Urinary bladder (tissue), 4 donors: Measurements from ENCODE around the gene S1PR4. TPM values are rescaled to one million over a fixed set of nuclear protein-coding genes. Genes with fewer than 3 reads are reported as not detected.
"Not testable (repeated sequence)": the region's sequence is repeated elsewhere in the genome, so short reads cannot be mapped to it uniquely, and the experiment has no call there.

ENCODE experiments used
- DNase-seq: peaks from one replicate; pipeline ENCODE4 v3.0.0-alpha.2; 2015; ENCODE audit errors: extremely low spot score
- H3K27ac ChIP-seq: one replicate; pipeline ENCODE4 v1.5.1; 2013; ENCODE audit warnings: low read depth, mild to moderate bottlenecking, moderate library complexity
- H3K36me3 ChIP-seq: one replicate; pipeline ENCODE4 v1.6.1; 2013; ENCODE audit warnings: mild to moderate bottlenecking, moderate library complexity; ENCODE audit not compliant: insufficient read depth
- H3K4me1 ChIP-seq: one replicate; pipeline ENCODE4 v1.6.1; 2013; ENCODE audit warnings: mild to moderate bottlenecking, moderate library complexity; ENCODE audit not compliant: insufficient read depth
- H3K4me3 ChIP-seq: one replicate; pipeline ENCODE4 v1.5.1; 2013; ENCODE audit warnings: low read depth, low read length
- WGBS: extraction: QIAGEN DNeasy Blood & Tissue Kit; methylation state at CpG from one replicate; pipeline ENCODE4 v1.1.7; 2013; 5-methylcytosine and 5-hydroxymethylcytosine counted together
- polyA plus RNA-seq: library from polyadenylated mRNA; stranded (reverse); fragments of 200-250 nt; gene quantifications from one replicate; pipeline ENCODE4 v1.2.3, GENCODE V29; 2013
- total RNA-seq: library from RNA; depleted of rRNA; stranded (reverse); fragments of >200 nt; gene quantifications from one replicate; pipeline ENCODE4 v1.2.3, GENCODE V29; 2014
- donor health status: healthy with polysubstance abuse.
- donor health status: healthy.

The S1PR4 gene
- total and polyA plus RNA-seq, 2 donors = 0.74 to 3.4 TPM

DNA sequence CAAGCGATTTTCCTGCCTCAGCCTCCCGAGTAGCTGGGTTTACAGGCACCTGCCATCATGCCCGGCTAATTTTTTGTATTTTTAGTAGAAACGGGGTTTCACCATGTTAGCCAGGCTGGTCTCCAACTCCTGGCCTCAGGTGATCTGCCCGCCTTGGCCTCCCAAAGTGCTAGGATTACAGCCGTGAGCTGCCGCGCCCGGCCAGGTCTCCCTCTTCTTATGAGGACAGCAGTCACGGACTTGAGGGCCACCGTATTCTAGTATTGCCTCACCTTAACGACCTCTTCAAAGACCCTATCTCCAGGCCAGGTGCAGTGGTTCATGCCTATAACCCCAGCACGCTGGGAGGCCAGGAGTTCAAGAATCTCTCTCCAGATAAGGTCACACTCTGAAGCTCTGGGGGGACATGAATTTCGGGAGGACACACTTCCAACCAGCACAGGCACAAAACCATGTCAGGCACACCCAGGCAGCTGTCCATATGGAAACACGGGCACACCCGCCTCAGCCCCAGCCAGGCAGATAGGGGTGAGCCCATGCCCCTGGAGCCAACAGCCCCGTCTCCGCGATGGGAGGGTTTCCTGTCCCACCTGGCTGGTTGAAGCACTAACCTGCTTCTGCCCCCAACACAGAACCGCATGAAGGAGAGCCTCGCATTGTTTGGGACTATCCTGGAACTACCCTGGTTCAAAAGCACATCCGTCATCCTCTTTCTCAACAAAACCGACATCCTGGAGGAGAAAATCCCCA, 21.3 kb upstream of the S1PR4 start:
- no peak overlapping the region for H3K4me3 ChIP-seq
- 86% methylated on average over 23 of the region's 23 CpGs for WGBS
- DNase-seq = no peak
- H3K27ac ChIP-seq = no peak overlapping the region
- H3K36me3 ChIP-seq = no peaks in the 10 kb centered on the region
- no peaks in the 10 kb centered on the region for H3K4me1 ChIP-seq

DNA sequence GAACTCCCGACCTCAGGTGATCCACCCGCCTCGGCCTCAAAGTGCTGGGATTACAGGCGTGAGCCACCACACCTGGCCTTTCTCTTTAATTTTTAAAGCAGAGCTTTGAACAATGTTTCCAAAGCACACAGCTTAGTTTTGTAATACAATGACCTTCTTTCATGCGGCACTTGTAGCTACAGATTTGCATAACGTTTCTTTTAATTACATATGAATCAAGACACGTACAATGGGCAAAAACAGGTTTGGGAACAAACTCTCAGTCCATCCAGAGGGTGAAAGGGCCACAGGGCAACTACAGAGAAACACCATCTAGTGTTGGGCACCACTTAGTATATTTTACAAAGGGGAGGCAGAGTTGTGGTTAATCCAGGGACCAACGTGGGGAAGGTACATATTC, 19.0 kb upstream of the S1PR4 start:
- no peak overlapping the region for H3K4me3 ChIP-seq
- DNase-seq = no peak
- WGBS = 65% methylated on average over 8 of the region's 8 CpGs
- no peaks in the 10 kb centered on the region for H3K36me3 ChIP-seq
- H3K4me1 ChIP-seq = no peaks in the 10 kb centered on the region
- no peak overlapping the region for H3K27ac ChIP-seq

DNA sequence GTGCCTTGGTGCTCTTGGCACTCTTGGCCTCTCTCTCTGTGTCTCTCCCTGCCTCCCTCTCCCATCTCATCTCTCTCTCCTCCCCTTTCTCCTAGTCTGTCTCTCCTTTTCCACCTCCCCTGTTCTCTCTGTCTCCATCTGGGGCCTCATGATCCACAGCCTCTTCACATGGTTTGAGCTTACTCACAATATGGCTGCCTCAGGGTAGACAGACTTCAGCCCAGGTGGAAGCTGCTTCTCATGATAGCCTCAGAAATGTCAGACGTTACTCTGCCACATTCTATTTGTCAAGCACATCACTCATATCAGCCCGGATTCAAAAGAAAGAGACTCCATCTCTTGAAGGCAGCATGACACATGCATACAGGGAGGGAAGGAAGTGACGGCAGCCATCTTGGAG, 18.4 kb upstream of the S1PR4 start:
- Histone ChIP-seq H3K27ac (no peak overlapping the region), H3K36me3 (no peaks in the 10 kb centered on the region), H3K4me3 (no peak overlapping the region), H3K4me1 (no peaks in the 10 kb centered on the region)
- WGBS = 88% methylated on average over 3 of the region's 3 CpGs
- no peak for DNase-seq

- no peaks in the 10 kb centered on the region for H3K4me1 ChIP-seq
- H3K27ac ChIP-seq = no peak overlapping the region
- 89% methylated on average over 4 of the region's 4 CpGs for WGBS
- no peak for DNase-seq
- H3K36me3 ChIP-seq = no peaks in the 10 kb centered on the region
- H3K4me3 ChIP-seq = no peak overlapping the region
Observed at GRCh38 chr19:3161453-3161852, 17.1 kb upstream of the S1PR4 start.

DNA sequence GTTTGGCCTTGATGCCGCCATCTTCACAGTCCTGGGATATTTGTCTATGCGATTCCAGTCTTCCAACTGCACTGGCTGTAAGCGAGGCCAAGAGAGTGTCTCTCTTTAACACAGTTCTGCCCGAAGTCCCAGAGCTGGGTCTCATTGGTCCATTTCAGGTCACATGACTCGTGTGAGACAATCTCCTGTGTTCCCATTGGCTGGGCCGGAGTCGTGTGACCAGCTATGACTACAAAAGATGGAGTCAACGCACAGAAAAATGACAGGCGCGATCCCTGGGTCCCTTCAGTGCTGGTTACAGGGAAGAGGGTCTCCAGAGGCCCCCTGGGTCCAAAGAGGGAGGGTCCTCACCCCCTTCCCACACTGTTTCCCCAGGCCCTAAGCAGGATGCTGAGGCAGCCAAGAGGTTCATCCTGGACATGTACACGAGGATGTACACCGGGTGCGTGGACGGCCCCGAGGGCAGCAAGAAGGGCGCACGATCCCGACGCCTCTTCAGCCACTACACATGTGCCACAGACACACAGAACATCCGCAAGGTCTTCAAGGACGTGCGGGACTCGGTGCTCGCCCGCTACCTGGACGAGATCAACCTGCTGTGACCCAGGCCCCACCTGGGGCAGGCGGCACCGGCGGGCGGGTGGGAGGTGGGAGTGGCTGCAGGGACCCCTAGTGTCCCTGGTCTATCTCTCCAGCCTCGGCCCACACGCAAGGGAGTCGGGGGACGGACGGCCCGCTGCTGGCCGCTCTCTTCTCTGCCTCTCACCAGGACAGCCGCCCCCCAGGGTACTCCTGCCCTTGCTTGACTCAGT, 15.9 kb upstream of the S1PR4 start:
- no peak overlapping the region for H3K4me3 ChIP-seq
- no peak overlapping the region for H3K27ac ChIP-seq
- WGBS = 70% methylated on average over 38 of the region's 38 CpGs
- H3K4me1 ChIP-seq = no peaks in the 10 kb centered on the region
- no peaks in the 10 kb centered on the region for H3K36me3 ChIP-seq
- DNase-seq = no peak

DNA sequence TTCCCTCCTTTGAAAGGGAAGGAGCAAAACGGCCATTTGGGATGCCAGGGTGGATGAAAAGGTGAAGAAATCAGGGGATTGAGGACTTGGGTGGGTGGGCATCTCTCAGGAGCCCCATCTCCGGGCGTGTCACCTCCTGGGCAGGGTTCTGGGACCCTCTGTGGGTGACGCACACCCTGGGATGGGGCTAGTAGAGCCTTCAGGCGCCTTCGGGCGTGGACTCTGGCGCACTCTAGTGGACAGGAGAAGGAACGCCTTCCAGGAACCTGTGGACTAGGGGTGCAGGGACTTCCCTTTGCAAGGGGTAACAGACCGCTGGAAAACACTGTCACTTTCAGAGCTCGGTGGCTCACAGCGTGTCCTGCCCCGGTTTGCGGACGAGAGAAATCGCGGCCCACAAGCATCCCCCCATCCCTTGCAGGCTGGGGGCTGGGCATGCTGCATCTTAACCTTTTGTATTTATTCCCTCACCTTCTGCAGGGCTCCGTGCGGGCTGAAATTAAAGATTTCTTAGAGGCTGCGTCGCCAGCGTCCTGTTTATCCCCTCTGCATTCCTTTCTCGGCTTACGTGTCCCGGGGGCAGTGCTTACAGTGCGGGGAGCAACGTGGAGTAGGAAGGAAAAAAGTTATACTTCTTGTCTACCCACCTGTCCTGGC, 15.2 kb upstream of the S1PR4 start:
- Histone ChIP-seq H3K4me1 (no peaks in the 10 kb centered on the region), H3K4me3 (no peak overlapping the region), H3K27ac (no peak overlapping the region), H3K36me3 (no peaks in the 10 kb centered on the region)
- no peak for DNase-seq
- 9% methylated on average over 27 of the region's 27 CpGs for WGBS

GRCh38 chr19:3163943-3164342, 14.6 kb upstream of the S1PR4 start:
- 66% methylated on average over 7 of the region's 7 CpGs for WGBS
- no peak for DNase-seq
- H3K4me1 ChIP-seq = no peaks in the 10 kb centered on the region
- no peak overlapping the region for H3K4me3 ChIP-seq
- no peak overlapping the region for H3K27ac ChIP-seq
- no peaks in the 10 kb centered on the region for H3K36me3 ChIP-seq

- H3K27ac ChIP-seq = no peak overlapping the region
- no peaks in the 10 kb centered on the region for H3K4me1 ChIP-seq
- no peaks in the 10 kb centered on the region for H3K36me3 ChIP-seq
- H3K4me3 ChIP-seq = no peak overlapping the region
- DNase-seq = no peak
- WGBS = 69% methylated on average over 13 of the region's 13 CpGs
Observed at GRCh38 chr19:3167533-3168272, 10.9 kb upstream of the S1PR4 start.

GRCh38 chr19:3171894-3172672, 6.5 kb upstream of the S1PR4 start:
- WGBS = 81% methylated on average over 15 of the region's 15 CpGs
- Histone ChIP-seq H3K4me3 (no peak overlapping the region), H3K27ac (peak overlapping the region; percentile 43), H3K4me1 (no peaks in the 10 kb centered on the region), H3K36me3 (no peaks in the 10 kb centered on the region)
- DNase-seq = no peak

DNA sequence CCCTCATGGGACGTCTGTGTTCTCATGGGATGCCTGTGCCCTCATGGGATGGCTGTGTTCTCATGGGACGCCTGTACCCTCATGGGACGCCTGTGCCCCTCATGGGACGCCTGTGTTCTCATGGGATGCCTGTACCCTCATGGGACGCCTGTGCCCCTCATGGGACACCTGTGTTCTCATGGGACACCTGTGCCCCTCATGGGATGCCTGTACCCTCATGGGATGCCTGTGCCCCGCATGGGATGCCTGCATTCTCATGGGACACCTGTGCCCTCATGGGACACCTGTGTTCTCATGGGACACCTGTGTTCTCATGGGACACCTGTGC, 5.9 kb upstream of the S1PR4 start:
- H3K36me3 ChIP-seq, DNase-seq, H3K4me3 ChIP-seq, H3K4me1 ChIP-seq: not testable (repeated sequence)
- WGBS = 73% methylated on average over 6 of the region's 6 CpGs
- peak overlapping the region; percentile 43 for H3K27ac ChIP-seq

- peak; percentile 52 for DNase-seq
- H3K4me3 ChIP-seq = no peak overlapping the region
- H3K27ac ChIP-seq = peak overlapping the region; percentile 95
- H3K36me3 ChIP-seq = no peaks in the 10 kb centered on the region
- WGBS = 60% methylated on average over 17 of the region's 17 CpGs
- H3K4me1 ChIP-seq = no peaks in the 10 kb centered on the region
Observed at GRCh38 chr19:3175781-3176714, 2.5 kb upstream of the S1PR4 start.
